SK-N-DZ (cell line): ENCODE results near the gene EXOC7.

Experiments used
- DNase-seq: peaks from one replicate; pipeline ENCODE4 v3.0.0-alpha.2; 2015; ENCODE audit warnings: low spot score

The EXOC7 gene

GRCh38 chr17:76138234-76138895 lies 34.8 kb upstream of the EXOC7 start:
- DNase-seq: no peak

DNA sequence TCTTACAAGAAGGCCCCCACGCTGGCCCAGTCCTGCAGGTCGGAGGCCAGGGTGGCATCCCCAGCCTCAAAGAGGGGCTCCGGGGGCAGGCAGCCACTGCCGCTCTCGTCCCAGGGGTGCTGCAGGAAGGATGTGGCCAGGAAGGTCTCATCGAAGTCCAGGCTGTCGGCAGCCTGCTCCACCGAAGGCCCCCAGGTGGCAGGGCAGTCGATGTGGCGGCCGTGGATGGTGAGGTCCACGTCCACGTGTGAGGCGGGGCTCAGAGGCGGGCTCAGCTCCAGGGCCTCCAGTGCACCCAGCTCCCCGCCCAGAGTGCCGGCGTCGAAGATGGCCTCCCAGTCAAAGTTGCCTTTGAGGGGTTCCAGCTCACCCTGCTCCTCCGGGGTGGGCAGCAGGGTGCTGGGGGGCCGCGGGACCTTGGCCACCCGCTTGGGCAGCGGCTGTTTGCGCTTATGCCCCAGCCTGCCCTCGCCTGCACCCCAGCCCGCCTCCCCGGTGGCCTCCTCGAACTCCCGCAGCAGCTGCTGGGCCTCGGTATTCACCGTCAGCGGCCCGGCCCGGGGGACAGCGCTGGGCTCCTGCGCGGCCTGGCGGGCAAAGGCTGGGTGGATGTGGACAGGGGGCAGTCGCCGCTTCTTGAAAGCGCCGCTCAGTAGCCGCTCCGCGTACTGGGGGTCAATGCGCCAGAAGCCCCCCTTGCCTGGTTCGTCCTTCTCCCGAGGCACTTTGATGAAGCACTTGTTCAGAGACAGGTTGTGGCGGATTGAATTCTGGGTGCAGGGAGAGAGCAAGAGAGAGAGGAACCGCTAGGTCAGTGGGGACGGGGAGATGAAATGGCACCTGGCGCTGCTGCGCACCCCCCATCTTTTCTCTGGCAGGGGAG lies 34.0 kb upstream of the EXOC7 start:
- DNase-seq: peak; percentile 57

DNA sequence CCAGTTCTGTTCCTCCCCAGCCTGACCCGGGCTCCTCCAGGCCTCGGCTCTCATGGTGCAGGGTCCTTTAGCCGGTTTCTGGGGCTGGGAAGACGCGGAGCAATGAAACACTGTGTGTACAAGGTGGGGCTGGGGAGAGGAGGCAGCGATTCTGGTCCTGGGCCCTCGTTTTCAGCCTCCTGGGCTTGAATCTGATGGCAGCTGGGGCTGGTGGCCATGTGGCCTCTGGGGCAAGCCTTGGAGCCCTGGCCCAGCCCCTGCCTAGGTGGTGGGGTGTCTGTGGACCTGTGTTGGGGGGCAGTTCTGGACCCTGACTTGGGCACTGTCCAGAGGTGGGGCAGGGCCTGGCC lies 33.4 kb upstream of the EXOC7 start:
- no peak for DNase-seq

DNA sequence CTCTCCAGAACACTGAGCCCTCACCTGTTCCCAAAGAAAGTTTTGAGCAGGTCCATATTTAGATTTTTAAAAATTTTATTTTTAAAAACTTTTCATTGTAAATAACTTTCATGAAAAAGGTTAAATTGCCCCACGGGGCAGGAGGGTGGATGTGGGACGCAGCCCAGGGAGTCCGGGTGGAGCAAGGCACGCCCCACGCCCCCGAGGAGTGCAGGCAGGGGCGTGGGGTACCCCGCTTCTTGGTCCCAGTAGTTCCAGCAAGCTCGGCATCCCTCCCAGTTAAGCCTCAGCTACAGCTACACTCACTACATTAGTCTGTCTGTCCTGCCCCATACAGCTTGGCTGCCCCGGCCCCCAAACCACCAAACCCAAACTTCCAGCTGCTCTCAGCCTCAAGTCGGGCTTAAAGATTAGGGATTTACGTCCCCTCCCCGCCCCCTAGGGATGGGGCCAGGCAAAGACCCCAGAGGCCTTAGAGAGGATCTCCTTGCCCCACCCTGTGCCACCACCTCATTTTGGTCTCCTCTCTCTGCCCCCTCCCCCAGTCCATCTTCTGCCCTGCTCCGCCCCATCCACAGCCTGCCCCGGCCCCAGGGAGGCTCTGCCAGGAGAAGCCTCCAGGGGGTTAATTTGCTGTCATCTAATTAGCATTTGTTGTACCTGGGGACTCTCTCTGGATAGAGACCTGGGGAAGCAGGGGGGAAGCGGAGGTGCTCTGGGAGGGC lies 32.9 kb upstream of the EXOC7 start:
- no peak for DNase-seq

DNA sequence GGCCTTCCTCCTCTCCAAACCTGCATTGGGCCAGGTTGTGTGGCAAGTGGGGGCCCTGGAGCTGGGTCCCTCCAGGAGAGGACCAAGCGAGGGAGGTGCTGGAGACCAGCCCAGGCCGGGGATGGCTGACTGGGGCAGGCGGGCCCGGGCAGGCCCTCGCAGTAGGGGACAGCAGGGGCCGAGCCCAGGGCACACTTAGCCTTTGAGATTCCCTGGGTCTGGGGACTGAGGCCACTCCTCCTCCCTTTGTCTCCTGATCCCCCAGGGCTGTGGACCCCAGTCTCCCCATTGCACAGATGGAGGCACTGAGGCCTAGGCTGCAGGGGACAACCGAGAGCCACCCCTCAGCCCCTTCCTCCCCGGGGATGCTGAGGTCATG lies 32.2 kb upstream of the EXOC7 start:
- DNase-seq: no peak

DNA sequence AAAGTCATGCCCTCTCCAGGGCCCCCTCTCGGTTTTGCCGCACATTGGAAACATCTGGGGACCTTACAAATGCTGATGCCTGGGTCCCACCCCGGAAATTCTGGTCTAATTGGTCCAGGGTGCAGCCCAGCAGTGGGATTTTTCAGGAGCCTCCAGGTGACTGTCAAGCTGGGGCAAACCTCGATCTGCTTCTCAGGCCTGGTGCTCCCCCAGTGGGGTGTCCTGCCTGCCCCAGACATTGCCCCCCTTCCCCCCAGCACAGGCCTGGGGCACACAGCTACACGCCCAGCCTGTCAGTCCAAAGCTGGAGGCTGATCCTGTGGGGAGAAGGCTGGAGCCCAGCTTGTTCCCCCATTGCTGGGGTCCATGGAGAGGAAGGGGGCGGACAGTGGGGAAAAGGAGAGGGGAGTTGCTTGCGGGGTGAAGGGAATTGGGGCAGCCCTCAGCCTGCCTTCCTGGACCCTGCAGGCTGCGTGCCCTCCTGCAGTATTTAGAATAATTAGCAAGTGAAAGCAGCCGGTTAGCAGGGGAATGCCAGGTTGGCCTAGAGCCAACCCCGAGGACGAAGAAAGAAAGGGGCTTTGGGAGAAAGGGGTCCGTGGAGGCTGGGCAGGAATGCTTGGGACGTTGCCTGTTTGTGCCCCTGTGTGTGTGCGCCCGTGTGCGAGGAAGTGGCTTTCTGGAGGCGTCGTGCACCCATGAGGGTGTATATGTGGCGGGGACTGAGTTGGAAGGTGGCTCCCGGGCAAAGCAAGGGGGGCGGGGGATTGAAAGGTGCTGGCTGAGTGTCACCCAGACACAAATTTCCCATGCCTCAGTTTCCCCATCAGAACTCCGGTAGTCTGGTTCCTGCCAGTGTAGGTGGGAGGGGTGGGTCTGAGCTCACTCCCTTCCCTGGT lies 31.6 kb upstream of the EXOC7 start:
- DNase-seq: no peak

DNA sequence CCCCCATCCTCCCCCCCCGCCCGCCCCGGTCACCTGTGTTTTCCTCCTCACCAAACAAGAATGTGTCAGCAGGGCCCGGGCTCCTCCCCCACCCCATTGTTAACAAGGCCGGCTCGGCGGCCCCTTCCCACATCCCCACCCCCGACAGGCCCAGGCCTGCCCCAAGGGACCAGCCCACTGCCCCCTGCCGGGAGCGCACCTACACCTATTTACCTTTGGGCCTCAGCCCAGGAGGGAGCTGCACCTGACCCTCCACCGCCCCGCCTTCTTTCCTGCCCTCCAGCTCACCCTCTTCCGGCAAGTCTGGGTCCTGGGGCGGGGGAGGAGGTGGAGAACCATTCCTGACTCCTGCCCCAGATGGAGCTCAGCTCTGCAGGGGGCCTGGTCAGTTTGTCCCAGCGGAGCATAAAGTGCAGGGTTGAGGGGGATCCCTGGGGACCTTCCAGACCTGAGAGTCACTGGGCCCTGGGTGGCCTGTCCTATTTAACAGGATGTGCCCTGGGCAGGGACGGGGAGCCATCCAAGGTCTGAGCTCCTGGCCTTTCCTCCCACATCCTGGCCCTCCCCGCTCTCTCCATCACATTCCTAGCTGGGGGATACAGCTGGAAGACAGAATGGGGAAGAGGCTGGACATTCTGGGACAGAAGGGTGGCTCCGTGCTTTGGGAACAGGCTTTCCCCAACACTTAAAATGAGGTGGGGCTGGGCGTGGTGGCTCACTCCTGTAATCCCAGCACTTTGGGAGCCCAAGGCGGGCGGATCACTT lies 29.2 kb upstream of the EXOC7 start:
- no peak for DNase-seq

GRCh38 chr17:76131692-76132573 lies 28.3 kb upstream of the EXOC7 start:
- no peak for DNase-seq

DNA sequence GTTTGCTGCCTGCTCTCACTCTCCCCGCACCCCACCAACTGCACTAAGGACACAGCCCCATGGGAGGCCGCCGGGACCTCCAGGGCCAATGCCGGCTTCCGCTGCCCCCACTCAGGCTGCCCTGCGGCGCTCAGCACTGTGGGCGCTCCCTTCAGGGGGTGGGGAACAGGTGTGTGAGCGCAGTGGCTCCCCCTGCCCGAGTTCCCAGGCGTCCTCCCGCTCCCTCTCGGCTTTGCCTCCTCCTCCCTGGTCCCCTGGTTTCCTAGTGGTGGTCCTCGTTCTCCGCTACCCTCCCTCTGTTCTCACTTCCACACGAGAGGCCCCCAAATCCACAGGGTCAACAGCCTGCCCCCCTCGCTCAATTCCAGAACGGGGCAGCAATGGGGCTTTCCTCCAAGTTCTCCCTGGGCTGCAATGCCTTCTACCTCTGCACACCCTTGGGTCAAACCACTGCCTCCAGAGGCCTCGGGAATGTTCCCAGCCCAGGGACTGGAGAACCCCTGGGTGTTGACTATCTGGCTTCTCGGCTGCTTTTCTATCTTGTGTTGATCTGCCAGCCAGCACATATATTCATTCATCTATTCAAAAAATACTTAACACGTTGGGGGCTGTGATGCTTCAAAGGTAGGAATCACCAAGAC lies 27.6 kb upstream of the EXOC7 start:
- no peak for DNase-seq

GRCh38 chr17:76130473-76130872 lies 26.9 kb upstream of the EXOC7 start:
- DNase-seq: no peak

GRCh38 chr17:76125922-76126321 lies 22.3 kb upstream of the EXOC7 start:
- no peak for DNase-seq

GRCh38 chr17:76125391-76125675 lies 21.7 kb upstream of the EXOC7 start:
- DNase-seq: no peak

GRCh38 chr17:76124582-76125390 lies 21.2 kb upstream of the EXOC7 start:
- DNase-seq: peak; percentile 54

GRCh38 chr17:76123749-76124581 lies 20.4 kb upstream of the EXOC7 start:
- no peak for DNase-seq

DNA sequence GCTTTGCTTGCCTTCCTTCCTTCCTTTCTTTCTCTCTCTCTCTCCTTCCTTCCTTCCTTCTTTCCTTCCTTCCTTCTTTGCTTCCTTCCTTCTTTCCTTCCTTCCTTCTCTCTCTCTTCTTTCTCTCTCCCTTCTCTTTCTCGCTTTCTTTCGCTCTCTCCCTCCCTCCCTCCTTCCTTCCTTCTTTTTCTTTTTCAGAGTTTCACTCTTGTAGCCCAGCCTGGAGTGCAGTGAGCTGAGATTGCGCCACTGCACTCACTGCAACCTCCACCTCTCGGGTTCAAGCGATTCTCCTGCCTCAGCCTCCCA lies 19.6 kb upstream of the EXOC7 start:
- DNase-seq: no peak

GRCh38 chr17:76122431-76123190 lies 19.0 kb upstream of the EXOC7 start:
- no peak for DNase-seq

DNA sequence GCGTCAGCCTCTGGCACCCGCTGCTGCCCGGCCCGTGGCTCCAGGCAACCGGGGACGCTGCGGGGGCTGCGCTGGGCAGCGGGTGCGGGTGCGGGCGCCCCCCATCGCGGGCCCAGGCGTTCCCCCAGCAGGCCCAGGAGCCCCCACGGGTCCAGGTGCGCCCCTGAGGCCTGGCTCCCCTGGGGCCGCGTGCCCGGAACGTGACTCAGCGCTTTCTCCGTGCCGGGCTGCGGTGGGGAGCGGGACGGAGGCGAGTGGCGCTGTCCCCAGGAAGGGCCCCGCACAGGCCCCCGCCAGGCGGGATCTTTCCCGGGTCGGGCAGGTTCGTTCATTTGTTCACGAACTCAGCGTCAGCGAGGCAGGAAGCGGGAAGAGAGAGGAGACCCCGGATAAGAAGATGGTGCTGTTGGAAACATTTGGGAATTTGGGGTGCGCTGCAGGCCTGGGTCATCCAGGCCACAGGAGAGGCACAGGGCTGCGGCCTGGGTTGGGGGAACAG lies 18.4 kb upstream of the EXOC7 start:
- no peak for DNase-seq
